Measurements from ENCODE around the gene FCRLB. TPM values are rescaled to one million over a fixed set of nuclear protein-coding genes. Genes with fewer than 3 reads are reported as not detected.
"Not testable (repeated sequence)": the region's sequence is repeated elsewhere in the genome, so short reads cannot be mapped to it uniquely, and the experiment has no call there.

The FCRLB gene, protein sequence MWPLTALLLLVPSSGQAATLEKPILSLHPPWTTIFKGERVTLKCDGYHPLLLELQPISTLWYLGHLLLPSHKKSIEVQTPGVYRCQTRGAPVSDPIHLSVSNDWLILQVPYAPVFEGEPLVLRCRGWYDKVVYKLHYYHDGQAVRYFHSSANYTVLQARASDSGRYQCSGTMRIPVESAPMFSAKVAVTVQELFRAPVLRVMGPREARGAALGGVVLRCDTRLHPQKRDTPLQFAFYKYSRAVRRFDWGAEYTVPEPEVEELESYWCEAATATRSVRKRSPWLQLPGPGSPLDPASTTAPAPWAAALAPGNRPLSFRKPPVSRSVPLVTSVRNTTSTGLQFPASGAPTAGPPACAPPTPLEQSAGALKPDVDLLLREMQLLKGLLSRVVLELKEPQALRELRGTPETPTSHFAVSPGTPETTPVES
- 0.17 and 0.20 TPM in 2 replicates for total RNA-seq

DNA sequence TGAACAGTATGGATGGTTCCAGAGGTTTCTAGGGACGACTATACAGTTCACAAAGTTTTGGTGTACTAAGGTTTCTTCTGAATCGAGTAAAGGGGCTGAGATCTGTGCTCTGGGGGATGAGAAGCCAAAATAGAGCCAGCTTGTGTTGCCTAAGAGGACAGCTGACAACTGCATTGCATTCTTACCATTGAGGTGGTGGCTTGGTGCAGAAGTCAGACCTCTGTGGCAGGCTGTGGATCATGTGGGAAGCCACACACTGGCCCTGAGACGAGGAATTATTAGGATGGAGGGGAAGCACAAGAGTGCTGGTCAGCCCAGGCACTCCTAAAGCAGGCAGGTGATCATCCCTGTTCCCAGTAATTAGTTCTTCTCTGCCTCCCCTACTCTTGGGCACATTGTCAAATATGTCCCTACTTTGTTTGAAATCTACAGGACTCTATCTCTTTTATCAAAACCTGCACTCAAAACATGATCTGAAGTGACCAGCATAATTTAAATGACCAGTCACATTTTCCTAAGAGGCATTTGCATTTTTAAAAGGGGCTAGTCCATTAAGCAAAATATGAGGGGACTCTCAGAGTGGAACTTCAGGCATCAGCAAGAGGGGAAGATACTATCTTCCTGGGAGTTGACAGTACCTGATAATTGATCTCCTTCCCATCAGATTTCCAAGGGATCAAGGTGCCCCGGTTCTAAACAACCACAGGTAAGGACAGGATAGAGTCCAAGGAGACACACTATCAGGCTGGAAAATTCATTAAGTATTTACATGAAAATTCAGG lies at the start of gene FCRLB:
FCRLB (plus strand) TSS at position 589 of the 782 bp plus-strand sequence. CDS start 1,129 bp downstream, outside the sequence.
- intact Hi-C loops (cut with micrococcal nuclease), result no loop called here

DNA sequence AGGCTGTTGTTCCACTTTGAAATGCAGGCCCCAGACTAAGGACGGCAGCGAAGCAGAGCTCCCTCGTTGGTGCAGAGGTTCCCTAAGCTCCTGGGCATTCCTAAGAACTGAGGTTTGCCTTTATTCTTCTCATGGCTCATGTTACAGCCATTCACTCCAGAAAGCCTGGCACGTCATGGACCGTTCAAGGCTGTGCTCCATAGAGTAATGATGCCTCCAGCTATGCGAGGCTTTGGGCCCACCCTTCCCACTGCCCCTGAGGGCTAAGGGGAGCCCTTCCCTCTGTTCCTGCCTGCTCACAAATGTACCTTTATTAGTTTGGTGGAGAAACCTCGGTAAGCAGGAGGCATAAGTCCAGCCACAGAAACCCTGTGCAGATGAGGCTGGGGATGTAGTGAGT lies 47.9 kb upstream of the FCRLB start:
- intact Hi-C loops (cut with micrococcal nuclease), result not testable (repeated sequence)

DNA sequence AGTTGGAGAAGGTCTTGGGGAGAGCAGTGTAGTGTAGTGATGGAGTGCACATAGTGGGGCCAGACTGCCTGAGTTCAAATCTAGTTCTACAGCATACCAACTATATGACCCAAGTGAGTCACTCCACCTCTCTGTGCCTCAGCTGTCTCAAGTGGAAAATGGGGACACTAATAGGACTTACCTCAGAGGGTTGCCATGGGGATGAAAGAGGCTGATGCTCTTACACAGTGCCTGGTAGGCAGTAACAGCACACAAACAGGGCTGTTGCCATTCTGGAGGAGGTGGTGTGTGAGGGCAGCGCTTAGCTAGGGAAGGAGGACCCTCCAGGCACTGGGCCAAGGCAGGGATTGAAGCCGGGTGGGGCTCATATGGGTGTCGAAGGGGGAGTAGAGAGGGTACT lies 46.9 kb upstream of the FCRLB start:
- intact Hi-C loops (cut with micrococcal nuclease), result not testable (repeated sequence)

DNA sequence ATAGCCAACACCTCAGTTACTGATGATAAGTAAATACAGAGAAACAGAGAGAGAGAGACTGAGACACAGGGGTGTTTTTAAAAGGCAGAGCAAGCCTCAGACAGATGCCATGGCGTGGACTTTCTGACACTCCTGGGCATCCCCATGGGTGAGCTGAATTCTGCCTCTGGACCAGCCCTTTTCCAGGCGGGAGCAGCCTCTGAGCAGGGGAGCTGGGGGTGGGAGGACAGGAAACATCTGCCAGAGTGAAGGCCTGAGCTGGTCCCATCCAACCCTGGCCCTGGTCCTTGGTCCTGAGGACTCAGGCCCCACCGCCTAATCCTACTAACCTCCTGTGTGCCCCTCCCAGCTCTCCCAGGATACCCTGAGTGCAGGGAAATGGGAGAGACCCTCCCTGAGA lies 46.4 kb upstream of the FCRLB start:
- intact Hi-C loops (cut with micrococcal nuclease), result not testable (repeated sequence)

DNA sequence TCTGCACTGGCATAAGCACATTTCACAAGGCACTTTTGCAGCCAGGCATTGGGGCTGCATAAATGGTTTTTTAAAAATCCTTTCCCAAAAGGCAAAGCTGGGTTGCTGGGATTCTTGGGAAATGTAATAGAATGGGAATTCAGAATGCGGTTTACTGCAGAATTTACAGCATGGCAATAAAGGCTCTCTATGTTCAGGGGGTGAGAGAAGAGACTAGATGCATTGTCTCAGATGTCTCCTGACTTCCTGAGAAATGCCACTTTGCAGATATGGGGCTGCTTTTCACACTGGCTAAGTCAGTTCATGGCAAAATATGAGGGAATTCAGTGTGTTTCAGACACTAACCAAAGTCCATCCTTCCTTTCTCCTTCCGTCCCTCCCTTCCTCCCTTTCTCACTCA lies 44.9 kb upstream of the FCRLB start:
- intact Hi-C loops (cut with micrococcal nuclease), result no loop called here

DNA sequence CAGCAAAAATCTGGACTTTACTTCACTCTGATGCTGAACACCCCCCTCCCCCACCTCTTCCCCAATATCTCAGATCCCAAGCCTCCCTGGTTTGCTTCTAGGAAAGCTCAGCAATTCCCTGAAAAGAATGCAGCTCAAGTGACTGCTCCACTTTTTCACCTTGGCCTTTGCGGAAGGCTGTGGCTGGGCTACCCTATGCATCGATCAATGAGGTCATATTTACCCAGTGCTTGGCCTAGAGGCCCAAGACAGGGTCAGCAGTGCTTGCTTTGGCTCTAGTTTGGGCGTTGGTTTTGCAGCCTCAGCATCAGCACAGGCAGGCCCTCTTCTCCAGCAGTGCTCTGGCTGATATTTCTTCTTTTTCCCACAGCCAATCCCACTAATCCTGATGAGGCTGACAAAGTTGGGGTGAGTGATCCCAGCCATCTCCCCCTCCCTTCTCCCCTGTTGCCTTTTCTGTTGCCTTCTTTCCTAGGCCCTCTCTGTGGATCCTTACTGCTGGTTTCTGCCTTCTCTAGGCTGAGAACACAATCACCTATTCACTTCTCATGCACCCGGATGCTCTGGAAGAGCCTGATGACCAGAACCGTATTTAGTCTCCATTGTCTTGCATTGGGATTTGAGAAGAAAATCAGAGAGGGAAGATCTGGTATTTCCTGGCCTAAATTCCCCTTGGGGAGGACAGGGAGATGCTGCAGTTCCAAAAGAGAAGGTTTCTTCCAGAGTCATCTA lies 44.2 kb upstream of the FCRLB start:
- intact Hi-C loops (cut with micrococcal nuclease), result no loop called here

DNA sequence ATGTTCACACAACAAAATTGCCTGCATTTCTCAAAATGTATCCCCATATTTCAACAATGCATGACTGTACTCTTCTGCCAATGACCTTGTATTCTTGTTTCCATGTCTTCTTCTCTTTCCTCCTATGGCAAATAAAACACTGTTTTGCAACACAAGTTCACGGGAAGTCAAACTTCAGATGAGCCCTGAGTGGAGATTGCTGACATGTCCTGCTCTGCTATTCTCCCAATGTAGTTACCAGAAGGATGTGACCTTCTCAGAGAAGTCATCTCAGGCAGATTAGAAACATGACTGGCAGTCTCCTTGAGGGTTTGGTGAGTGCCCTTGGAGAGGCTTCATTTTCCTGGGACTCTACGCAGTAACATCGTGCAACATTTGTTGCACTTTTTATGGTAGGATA lies 42.8 kb upstream of the FCRLB start:
- intact Hi-C loops (cut with micrococcal nuclease), result no loop called here

DNA sequence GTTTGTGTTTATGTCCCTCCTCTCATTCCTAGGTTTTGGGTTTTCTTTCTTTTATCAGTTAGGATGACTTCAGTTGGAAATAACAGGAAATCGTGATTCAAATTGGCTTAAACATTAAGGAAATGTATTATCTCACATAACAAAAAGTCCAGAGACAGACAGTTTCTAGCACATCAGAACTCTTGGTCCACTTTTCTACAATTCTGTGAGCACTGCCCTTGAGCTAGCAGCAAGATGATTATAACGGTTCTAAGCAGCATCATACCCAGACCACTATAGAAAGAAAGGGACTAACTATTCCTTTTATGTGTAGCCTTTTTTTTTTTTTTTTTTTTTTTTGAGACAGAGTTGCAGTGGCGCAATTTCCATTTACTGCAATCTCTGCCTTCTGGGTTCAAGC lies 39.5 kb upstream of the FCRLB start:
- intact Hi-C loops (cut with micrococcal nuclease), result no loop called here

DNA sequence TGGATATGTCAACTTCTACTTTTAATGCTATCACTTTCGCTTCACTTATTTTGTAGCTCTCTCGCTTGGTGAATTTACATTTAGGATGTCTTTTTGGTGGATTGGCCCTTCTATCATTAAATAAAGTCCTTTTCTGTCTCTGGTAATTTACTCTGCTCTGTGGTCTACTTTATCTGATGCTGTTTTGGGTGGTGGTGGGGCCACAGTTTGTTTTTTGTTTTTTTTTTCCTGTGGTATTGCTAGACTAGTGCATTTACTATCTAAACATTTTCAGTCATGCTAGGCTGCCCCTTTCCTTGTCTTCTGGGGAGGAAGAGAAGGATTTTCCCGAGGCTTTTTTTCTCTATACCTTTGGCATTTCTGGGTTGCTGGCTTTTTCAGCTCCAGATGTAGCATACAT lies 32.4 kb upstream of the FCRLB start:
- intact Hi-C loops (cut with micrococcal nuclease), result no loop called here

DNA sequence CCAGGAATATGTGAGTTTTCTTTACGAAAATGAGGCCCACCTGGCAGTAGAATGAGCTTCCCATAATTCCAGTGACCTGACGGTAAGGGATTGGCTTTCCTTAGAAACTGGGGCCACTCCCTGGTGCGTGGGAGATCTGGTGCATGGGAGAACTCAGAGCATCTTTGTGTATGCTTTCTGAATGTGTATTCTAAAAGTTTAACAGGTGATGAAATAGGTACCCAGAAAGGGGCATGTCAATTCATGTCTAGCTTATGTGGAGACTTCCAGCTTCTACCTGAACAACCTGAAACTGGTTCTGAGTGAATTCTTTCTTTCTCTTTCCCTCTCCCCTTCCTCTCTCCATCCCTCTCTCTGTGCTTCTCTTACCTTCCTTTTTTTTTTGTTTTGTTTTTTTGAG lies 29.5 kb upstream of the FCRLB start:
- intact Hi-C loops (cut with micrococcal nuclease), result no loop called here

DNA sequence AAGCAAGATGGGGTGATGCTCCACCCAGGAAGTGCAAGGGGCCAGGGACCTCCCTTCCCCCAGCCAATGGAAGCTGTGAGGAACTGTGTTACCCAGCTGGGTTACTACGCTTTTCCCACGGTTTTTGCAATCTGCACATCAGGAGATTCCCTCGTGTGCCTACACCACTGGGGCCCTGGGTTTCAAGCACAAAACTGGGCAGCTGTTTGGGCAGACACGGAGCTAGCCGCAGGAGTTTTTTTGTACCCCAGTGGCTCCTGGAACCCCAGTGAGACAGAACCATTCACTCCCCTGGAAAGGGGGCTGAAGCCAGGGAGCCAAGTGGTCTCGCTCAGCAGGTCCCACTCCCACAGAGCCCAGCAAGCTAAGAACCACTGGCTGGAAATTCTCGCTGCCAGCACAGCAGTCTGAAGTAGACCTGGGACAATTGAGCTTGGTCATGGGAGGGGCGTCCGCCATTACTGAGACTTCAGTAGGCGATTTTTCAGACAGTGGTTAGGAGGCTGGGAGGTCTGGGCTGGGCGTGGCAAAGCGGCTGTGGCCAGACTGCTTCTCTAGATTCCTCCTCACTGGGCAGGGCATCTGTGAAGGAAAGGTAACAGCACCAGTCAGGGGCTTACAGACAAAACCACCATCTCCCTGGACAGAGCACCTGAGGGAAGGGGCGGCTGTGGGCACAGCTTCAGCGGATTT lies 28.2 kb upstream of the FCRLB start:
- intact Hi-C loops (cut with micrococcal nuclease), result not testable (repeated sequence)

DNA sequence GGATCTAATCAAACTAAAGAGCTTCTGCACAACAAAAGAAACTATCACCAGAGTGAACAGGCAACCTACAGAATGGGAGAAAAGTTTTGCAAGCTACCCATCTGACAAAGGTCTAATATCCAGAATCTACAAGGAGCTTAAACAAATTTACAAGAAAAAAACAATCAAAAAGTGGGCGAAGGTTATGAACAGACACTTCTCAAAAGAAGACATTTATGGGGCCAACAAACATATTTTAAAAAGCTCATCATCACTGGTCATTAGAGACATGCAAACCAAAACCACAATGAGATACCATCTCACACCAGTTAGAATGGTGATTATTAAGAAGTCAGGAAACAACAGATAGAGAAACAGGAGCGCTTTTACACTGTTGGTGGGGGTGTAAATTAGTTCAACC lies 23.0 kb upstream of the FCRLB start:
- intact Hi-C loops (cut with micrococcal nuclease), result not testable (repeated sequence)

DNA sequence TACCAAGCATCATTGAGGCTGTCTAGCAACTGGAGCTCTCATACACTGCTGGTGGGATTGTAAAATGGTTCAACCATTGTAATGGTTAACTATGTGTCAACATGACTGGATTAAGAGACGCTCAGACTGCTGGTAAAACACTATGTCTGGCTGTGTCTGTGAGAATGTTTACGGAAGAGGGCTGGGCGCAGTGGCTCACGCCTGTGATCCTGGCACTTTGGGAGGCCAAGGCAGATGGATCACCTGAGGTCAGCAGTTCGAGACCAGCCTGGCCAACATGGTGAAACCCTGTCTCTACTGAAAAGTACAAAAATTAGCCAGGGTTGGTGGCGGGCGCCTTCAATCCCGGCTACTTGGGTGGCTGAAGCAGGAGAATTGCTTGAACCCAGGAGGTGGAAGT lies 19.1 kb upstream of the FCRLB start:
- intact Hi-C loops (cut with micrococcal nuclease), result no loop called here

DNA sequence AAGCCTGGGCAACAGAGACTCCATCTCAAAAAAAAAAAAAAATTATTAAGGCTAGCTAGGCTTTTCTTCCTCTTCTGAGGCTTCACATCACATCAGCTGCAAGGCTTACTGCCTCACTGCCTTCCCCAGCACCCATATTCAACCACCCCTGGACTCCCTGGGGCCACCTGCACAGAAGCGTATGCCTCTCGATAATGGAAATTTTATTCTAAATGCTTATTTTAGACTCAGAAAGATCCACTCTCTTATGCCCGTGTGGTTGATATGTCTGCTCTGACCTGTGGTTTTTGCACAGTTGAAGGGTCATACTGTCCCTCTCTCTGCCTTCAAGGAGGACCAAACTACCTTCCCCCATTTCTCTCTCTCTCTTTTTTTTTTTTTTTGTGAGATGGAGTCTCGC lies 15.8 kb upstream of the FCRLB start:
- intact Hi-C loops (cut with micrococcal nuclease), result no loop called here

DNA sequence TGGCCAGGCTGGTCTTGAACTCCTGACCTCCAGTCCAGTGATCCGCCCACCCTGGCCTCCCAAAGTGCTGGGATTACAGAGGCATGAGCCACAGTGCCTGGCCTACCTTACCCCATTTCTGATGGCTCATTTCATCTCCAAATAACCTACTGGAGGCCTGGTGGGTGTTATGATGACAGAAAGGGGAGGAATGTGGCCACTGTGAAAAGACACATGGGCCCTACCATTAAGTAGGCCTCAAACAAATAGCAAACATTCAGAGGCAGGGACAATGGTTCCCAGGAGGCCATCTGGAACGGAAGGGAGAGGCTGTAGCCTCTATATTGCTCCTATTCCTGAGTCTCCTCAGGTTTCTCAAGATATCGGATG lies 15.2 kb upstream of the FCRLB start:
- intact Hi-C loops (cut with micrococcal nuclease), result no loop called here

DNA sequence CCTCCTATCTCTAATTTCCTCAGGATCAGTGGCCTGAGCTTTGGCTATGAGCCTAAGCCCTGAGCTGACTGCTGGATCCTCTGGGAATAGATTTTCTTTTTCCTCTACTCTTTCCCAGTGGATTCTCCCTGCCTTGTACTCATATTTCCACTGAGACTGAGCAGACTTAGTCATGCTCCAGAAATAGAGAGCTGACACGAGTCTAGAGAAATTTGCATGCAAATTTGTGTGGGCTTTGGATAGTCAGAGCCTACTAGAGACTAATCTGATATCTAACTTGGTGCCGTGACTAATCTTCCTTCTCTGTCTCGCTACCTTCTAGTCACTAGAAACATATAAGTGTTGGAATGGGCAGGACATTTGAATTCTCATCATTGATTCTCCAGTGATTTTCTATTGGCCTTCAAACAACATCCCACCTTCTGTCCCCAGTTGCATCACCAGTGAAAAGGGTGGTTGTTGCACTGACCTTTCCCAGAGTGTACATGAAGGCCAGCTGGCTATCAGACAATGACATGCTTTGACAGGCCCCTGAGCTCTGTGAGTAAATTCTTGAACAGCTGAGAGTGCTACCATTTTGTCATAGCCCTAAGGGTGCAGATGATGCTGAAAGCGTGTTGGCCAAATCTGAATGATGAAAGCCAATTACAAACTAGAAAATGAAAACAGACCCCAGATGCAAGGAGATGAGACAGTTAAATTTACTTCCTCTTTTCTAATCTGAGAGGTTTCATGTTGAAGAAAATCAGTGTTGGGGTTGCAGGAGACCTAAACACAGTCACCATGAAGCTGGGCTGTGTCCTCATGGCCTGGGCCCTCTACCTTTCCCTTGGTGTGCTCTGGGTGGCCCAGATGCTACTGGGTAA lies 14.6 kb upstream of the FCRLB start, which contains the start of gene FCRLA:
FCRLA (plus strand) TSS at position 748 of the 866 bp plus-strand sequence; CDS start at position 784, 36 bp downstream.
- intact Hi-C loops (cut with micrococcal nuclease), result no loop called here

DNA sequence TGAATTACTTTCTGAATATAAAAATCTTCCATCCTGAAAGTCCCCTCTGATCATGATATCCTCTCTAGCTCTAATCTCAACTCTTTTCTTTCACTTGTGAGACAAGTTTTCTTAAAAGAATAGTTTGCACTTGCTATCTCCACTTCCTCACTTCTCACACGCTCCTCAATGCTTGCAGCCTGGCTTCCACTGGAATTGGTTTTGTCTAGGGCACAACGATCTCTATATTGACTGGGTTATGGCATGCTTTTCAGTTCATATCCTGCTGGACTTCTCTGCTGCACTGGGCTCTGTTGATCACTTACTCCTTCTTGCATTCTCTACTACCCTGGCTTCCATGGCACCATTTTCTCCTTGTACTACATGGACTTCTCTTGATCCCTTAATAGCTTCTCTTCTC lies 13.8 kb upstream of the FCRLB start:
- intact Hi-C loops (cut with micrococcal nuclease), result no loop called here

DNA sequence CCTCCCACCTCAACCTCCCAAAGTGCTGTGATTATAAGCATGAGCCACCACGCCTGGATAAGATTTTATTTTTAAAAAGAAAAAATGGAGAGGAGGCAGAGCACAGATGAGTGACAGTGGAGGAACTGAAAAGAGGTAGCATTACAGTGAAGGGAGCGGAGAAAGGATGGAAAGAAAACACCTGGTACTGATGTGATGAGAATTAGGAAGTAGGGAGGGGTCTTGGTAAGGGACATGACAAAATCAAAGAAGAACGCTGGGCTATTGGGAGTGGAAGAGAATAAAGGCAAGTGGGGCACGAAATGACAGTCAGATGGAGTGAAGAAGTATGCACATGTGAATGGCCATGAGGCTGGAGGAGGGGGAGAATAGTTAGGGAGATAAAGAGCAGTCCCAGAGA lies 12.0 kb upstream of the FCRLB start:
- intact Hi-C loops (cut with micrococcal nuclease), result no loop called here

DNA sequence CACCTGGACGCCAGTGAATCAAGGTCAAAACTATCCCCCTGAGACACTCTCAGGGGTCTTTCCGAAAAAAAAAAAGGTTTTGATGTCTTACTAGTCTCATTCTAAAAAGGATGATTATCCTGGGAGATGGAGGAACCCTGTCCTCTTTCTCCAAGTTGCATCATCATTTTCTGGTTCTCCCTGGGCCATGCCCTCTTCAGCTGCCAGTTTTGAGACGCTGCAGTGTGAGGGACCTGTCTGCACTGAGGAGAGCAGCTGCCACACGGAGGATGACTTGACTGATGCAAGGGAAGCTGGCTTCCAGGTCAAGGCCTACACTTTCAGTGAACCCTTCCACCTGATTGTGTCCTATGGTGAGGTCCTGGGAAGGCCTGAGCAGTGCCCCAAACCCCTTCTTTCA lies 10.8 kb upstream of the FCRLB start:
- intact Hi-C loops (cut with micrococcal nuclease), result no loop called here

DNA sequence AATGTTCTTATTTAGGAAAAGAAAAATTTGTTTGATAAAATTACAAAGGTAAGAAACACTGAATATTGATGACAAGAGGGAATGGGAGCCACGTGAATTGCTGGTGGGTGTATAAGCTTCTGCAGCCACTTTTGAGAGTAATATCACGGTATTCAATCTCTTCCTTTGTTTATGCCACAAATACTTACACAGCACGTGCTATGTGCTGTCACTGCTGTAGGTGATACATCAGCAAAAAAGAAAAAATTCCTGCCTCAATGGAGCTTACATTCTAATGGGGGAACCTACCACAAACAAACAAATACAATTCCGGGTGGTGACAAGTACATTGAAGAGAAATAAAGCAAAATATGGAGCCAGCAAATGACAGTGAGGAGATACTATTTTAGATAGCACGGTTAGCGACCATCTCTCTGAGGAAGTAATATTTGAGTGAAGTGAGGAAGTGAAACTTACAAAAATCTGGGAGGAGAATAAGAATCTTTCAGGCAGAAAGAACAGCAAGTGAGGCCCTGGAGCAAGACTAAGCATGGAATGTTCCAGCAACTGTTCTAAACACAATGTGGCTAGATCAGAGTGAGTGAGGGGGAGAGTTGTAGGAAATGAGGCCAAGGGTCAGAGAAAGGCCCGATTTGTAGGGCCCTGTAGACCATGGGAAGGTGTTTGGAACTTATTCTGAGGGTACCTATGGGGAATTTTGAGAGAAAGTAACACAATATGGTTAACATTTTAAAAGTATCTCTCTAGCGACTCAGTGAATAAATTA lies 2.6 kb upstream of the FCRLB start:
- intact Hi-C loops (cut with micrococcal nuclease), result no loop called here
